ENCODE results near the gene MED23. TPM values are rescaled to one million over a fixed set of nuclear protein-coding genes. Genes with fewer than 3 reads are reported as not detected.

The MED23 gene
- total RNA-seq, 1 experiment from 2014 or later, result 18.1 TPM

GRCh38 chr6:131581523-131581922 lies 46.5 kb downstream of the MED23 start:
- no peaks in the 10 kb centered on the region for H3K4me1 ChIP-seq (ENCODE audit: insufficient read depth, low read length)
- no peaks in the 10 kb centered on the region for H3K9me2 ChIP-seq (replicated peaks; ENCODE audit: low read length)
- ChIA-PET CTCF (no interaction called here), POLR2A (ENCODE audit: unreplicated experiment) (no interaction called here)
- H4K20me1 ChIP-seq (ENCODE audit: low read length), result no peaks in the 10 kb centered on the region
- no peak overlapping the region for H3K4me3 ChIP-seq (ENCODE audit: low read length)
- H3K9me3 ChIP-seq (ENCODE audit: low read length), result no peaks in the 10 kb centered on the region
- H3K79me2 ChIP-seq (ENCODE audit: low read length), result no peaks in the 10 kb centered on the region
- no peaks in the 10 kb centered on the region for H3F3A ChIP-seq (ENCODE audit: low read length, unreplicated experiment)
- TF ChIP-seq EZH2phosphoT487 (IDR thresholded peaks at IDR 0.05; ENCODE audit: borderline replicate concordance, low read length), result no peak
- TF ChIP-seq EZH2 (IDR thresholded peaks at IDR 0.05; ENCODE audit: low read length, unreplicated experiment), result no peak
- TF ChIP-seq CTCF (conservative IDR thresholded peaks at IDR 0.05; ENCODE audit: low read depth, low read length), result no peak
- BruUV-seq (replicated peaks), result no TSS peak
- ATAC-seq (no peak), DNase-seq (no peak)
- no peak overlapping the region for H3K27ac ChIP-seq (ENCODE audit: low read length)
- H3K27me3 ChIP-seq (ENCODE audit: low read length), result no peaks in the 10 kb centered on the region
- intact Hi-C loops (cut with micrococcal nuclease), result no loop called here
- H2AFZ ChIP-seq (ENCODE audit: low read length), result no peak overlapping the region
- H3K36me3 ChIP-seq (ENCODE audit: low read depth, low read length), result peaks cover 8% of the 10 kb centered on the region; the same call in 1 of the 2 replicates
- H3K9ac ChIP-seq (ENCODE audit: low read length), result no peak overlapping the region
- H3K4me2 ChIP-seq (ENCODE audit: low read length), result no peak overlapping the region

- no peak for TF ChIP-seq EZH2phosphoT487 (IDR thresholded peaks at IDR 0.05; ENCODE audit: borderline replicate concordance, low read length)
- TF ChIP-seq CTCF (conservative IDR thresholded peaks at IDR 0.05; ENCODE audit: low read depth, low read length), result no peak
- no peak for TF ChIP-seq EZH2 (IDR thresholded peaks at IDR 0.05; ENCODE audit: low read length, unreplicated experiment)
- H3K4me3 ChIP-seq (ENCODE audit: low read length), result no peak overlapping the region
- CTCF ChIA-PET, result no interaction called here
- no peak overlapping the region for H3K9ac ChIP-seq (ENCODE audit: low read length)
- DNase-seq (no peak), ATAC-seq (no peak)
- no peaks in the 10 kb centered on the region for H3F3A ChIP-seq (ENCODE audit: low read length, unreplicated experiment)
- H2AFZ ChIP-seq (ENCODE audit: low read length), result no peak overlapping the region
- intact Hi-C loops (cut with micrococcal nuclease), result no loop called here
- H3K79me2 ChIP-seq (ENCODE audit: low read length), result no peaks in the 10 kb centered on the region
- H3K4me1 ChIP-seq (ENCODE audit: insufficient read depth, low read length), result no peaks in the 10 kb centered on the region
- POLR2A ChIA-PET (ENCODE audit: unreplicated experiment), result no interaction called here
- no peaks in the 10 kb centered on the region for H4K20me1 ChIP-seq (ENCODE audit: low read length)
- H3K4me2 ChIP-seq (ENCODE audit: low read length), result no peak overlapping the region
- H3K27me3 ChIP-seq (ENCODE audit: low read length), result no peaks in the 10 kb centered on the region
- H3K9me3 ChIP-seq (ENCODE audit: low read length), result no peaks in the 10 kb centered on the region
- BruUV-seq (replicated peaks), result no TSS peak
- H3K36me3 ChIP-seq (ENCODE audit: low read depth, low read length), result peaks cover 5% of the 10 kb centered on the region; the same call in 1 of the 2 replicates
- H3K27ac ChIP-seq (ENCODE audit: low read length), result no peak overlapping the region
- no peaks in the 10 kb centered on the region for H3K9me2 ChIP-seq (replicated peaks; ENCODE audit: low read length)
These were observed 52.1 kb downstream of the MED23 start for GRCh38 chr6:131575834-131576478.

GRCh38 chr6:131574686-131575085 lies 53.4 kb downstream of the MED23 start:
- no peak for ATAC-seq
- no peak overlapping the region for H2AFZ ChIP-seq (ENCODE audit: low read length)
- no peak for DNase-seq
- no peaks in the 10 kb centered on the region for H3K79me2 ChIP-seq (ENCODE audit: low read length)
- BruUV-seq (replicated peaks), result no TSS peak
- 0 out of 2 replicates have a peak, but pooled peaks cover 3% of the 10 kb centered on the region for H3K36me3 ChIP-seq (ENCODE audit: low read depth, low read length)
- no peaks in the 10 kb centered on the region for H3K9me3 ChIP-seq (ENCODE audit: low read length)
- H3K4me3 ChIP-seq (ENCODE audit: low read length), result no peak overlapping the region
- H3F3A ChIP-seq (ENCODE audit: low read length, unreplicated experiment), result no peaks in the 10 kb centered on the region
- H3K27ac ChIP-seq (ENCODE audit: low read length), result no peak overlapping the region
- POLR2A ChIA-PET (ENCODE audit: unreplicated experiment), result no interaction called here
- H3K4me2 ChIP-seq (ENCODE audit: low read length), result no peak overlapping the region
- no peaks in the 10 kb centered on the region for H3K4me1 ChIP-seq (ENCODE audit: insufficient read depth, low read length)
- CTCF ChIA-PET, result no interaction called here
- no peaks in the 10 kb centered on the region for H3K27me3 ChIP-seq (ENCODE audit: low read length)
- intact Hi-C loops (cut with micrococcal nuclease), result no loop called here
- H3K9ac ChIP-seq (ENCODE audit: low read length), result no peak overlapping the region
- no peaks in the 10 kb centered on the region for H3K9me2 ChIP-seq (replicated peaks; ENCODE audit: low read length)
- H4K20me1 ChIP-seq (ENCODE audit: low read length), result no peaks in the 10 kb centered on the region
- TF ChIP-seq EZH2phosphoT487 (IDR thresholded peaks at IDR 0.05; ENCODE audit: borderline replicate concordance, low read length) (no peak), EZH2 (IDR thresholded peaks at IDR 0.05; ENCODE audit: low read length, unreplicated experiment) (no peak), CTCF (conservative IDR thresholded peaks at IDR 0.05; ENCODE audit: low read depth, low read length) (no peak)

All from PC-3 (cell line).